Liver (tissue), 3 donors: ENCODE results near the gene MUC15.

Experiments used
- CTCF ChIP-seq: fragments of 150-350 bp; IDR thresholded peaks from 2 replicates; pipeline ENCODE4 v1.5.1; 2017; ENCODE audit warnings: improper control_type of control experiment, low read depth, low read length; ENCODE audit not compliant: missing input control
- NR2F2 ChIP-seq: IDR thresholded peaks from 2 replicates; pipeline ENCODE4 v1.6.1; 2016; ENCODE audit warnings: antibody characterized with exemption
- RAD21 ChIP-seq, 2 donors: IDR thresholded peaks; 2 replicates each; pipeline ENCODE4 v1.6.1; 2016; ENCODE audit warnings: antibody characterized with exemption in 2 of 2, mild to moderate bottlenecking in 2 of 2
- REST ChIP-seq: IDR thresholded peaks from 2 replicates; pipeline ENCODE4 v1.6.1; 2016; ENCODE audit warnings: antibody characterized with exemption, mild to moderate bottlenecking
- TAF1 ChIP-seq: conservative IDR thresholded peaks from 2 replicates; pipeline ENCODE4 v1.6.1; 2016; ENCODE audit warnings: antibody characterized with exemption, mild to moderate bottlenecking
- YY1 ChIP-seq: IDR thresholded peaks from 2 replicates; pipeline ENCODE4 v1.6.1; 2016; ENCODE audit warnings: antibody characterized with exemption, mild to moderate bottlenecking
- donor health status: healthy.
- donor health status: healthy.

GRCh38 chr11:26587073-26587472 lies 15.0 kb upstream of the MUC15 start:
- no peak for TF ChIP-seq RAD21 (IDR thresholded peaks at IDR 0.05)
- TF ChIP-seq REST, result no peak
- no peak for TF ChIP-seq CTCF
- TF ChIP-seq YY1, result no peak
- TF ChIP-seq NR2F2, result no peak
- TF ChIP-seq TAF1, result no peak
